ENCODE results near the gene ITGA3.
"Not testable (repeated sequence)": the region's sequence is repeated elsewhere in the genome, so short reads cannot be mapped to it uniquely, and the experiment has no call there.

Gene ITGA3

GRCh38 chr17:50056217-50056960 is 479 bp downstream of the ITGA3 start:
- peak; percentile 68 to 78 for DNase-seq
- peaks cover 29% of the 10 kb centered on the region for H3K27me3 Mint-ChIP-seq
- peak overlapping the region in 1 of 2 donors; percentile 66 for H3K27ac Mint-ChIP-seq
- ATAC-seq: peak; percentile 86
- H3K9me3 Mint-ChIP-seq: no peaks in the 10 kb centered on the region
- H3K4me1 Mint-ChIP-seq: peaks cover 36% of the 10 kb centered on the region
- peak overlapping the region; percentile 84 to 93 for H3K4me3 Mint-ChIP-seq

- DNase-seq (no peak), ATAC-seq (no peak)
- peaks cover 31% of the 10 kb centered on the region for H3K4me1 Mint-ChIP-seq
These were observed 1.0 kb downstream of the ITGA3 start for GRCh38 chr17:50056961-50057330.

GRCh38 chr17:50057521-50057991 is 1.6 kb downstream of the ITGA3 start:
- Mint-ChIP-seq H3K27ac (no peak overlapping the region), H3K4me1 (peaks cover 28% of the 10 kb centered on the region), H3K4me3 (peak overlapping the region; percentile 22 to 84), H3K9me3 (no peaks in the 10 kb centered on the region), H3K27me3 (peaks cover 29% of the 10 kb centered on the region)
- no peak for ATAC-seq
- no peak for DNase-seq

More at GRCh38 chr17:50056961-50057330, 1.0 kb downstream of the ITGA3 start:
- peak overlapping the region; percentile 84 to 93 for H3K4me3 Mint-ChIP-seq
- H3K27ac Mint-ChIP-seq: no peak overlapping the region
- H3K9me3 Mint-ChIP-seq: no peaks in the 10 kb centered on the region
- H3K27me3 Mint-ChIP-seq: peaks cover 29% of the 10 kb centered on the region

- no peak overlapping the region for H3K27ac Mint-ChIP-seq
- H3K27me3 Mint-ChIP-seq: peaks cover 22% of the 10 kb centered on the region
- DNase-seq (no peak), ATAC-seq (no peak)
- H3K9me3 Mint-ChIP-seq: no peaks in the 10 kb centered on the region
- no peak overlapping the region for H3K4me3 Mint-ChIP-seq
- peaks cover 28% of the 10 kb centered on the region for H3K4me1 Mint-ChIP-seq
These were observed 2.5 kb downstream of the ITGA3 start for GRCh38 chr17:50058296-50058953.

GRCh38 chr17:50059256-50059655 is 3.3 kb downstream of the ITGA3 start:
- ATAC-seq (no peak), DNase-seq (no peak)
- Mint-ChIP-seq H3K4me3 (no peak overlapping the region), H3K4me1 (peaks cover 28% of the 10 kb centered on the region), H3K27ac (peak overlapping the region in 1 of 2 donors; percentile 46), H3K27me3 (peaks cover 21% of the 10 kb centered on the region), H3K9me3 (no peaks in the 10 kb centered on the region)

GRCh38 chr17:50059759-50060273 is 3.9 kb downstream of the ITGA3 start:
- Mint-ChIP-seq H3K4me3 (no peak overlapping the region), H3K27ac (peak overlapping the region in 1 of 2 donors; percentile 46), H3K27me3 (peaks cover 20% of the 10 kb centered on the region), H3K4me1 (peaks cover 27% of the 10 kb centered on the region), H3K9me3 (no peaks in the 10 kb centered on the region)
- DNase-seq: no peak
- ATAC-seq: no peak

- DNase-seq (no peak), ATAC-seq (no peak)
- H3K9me3 Mint-ChIP-seq: no peaks in the 10 kb centered on the region
- H3K4me3 Mint-ChIP-seq: no peak overlapping the region
- peak overlapping the region in 1 of 2 donors; percentile 77 for H3K27ac Mint-ChIP-seq
- H3K27me3 Mint-ChIP-seq: peaks cover 15% of the 10 kb centered on the region
- H3K4me1 Mint-ChIP-seq: peaks cover 17% of the 10 kb centered on the region
These were observed 5.2 kb downstream of the ITGA3 start for GRCh38 chr17:50060951-50061712.

- Mint-ChIP-seq H3K27me3 (peaks cover 15% of the 10 kb centered on the region), H3K4me1 (peaks cover 14% of the 10 kb centered on the region)
- not testable (repeated sequence) for H3K9me3 Mint-ChIP-seq, DNase-seq, H3K4me3 Mint-ChIP-seq, H3K27ac Mint-ChIP-seq, ATAC-seq
These were observed 5.8 kb downstream of the ITGA3 start for GRCh38 chr17:50061713-50062045.

GRCh38 chr17:50062293-50063243 is 6.7 kb downstream of the ITGA3 start:
- H3K4me1 Mint-ChIP-seq: peaks cover 5% of the 10 kb centered on the region
- peaks cover 13% of the 10 kb centered on the region for H3K27me3 Mint-ChIP-seq
- H3K27ac Mint-ChIP-seq: no peak overlapping the region
- ATAC-seq: no peak
- no peaks in the 10 kb centered on the region for H3K9me3 Mint-ChIP-seq
- no peak overlapping the region for H3K4me3 Mint-ChIP-seq
- no peak for DNase-seq

- peaks cover 2% of the 10 kb centered on the region for H3K27me3 Mint-ChIP-seq
- DNase-seq: no peak
- H3K4me1 Mint-ChIP-seq: no peaks in the 10 kb centered on the region
- peak overlapping the region; percentile 23 to 62 for H3K27ac Mint-ChIP-seq
- no peaks in the 10 kb centered on the region for H3K9me3 Mint-ChIP-seq
- H3K4me3 Mint-ChIP-seq: no peak overlapping the region
- no peak for ATAC-seq
These were observed 7.8 kb downstream of the ITGA3 start for GRCh38 chr17:50063561-50064252.

GRCh38 chr17:50064253-50065001 is 8.5 kb downstream of the ITGA3 start:
- no peak for DNase-seq

GRCh38 chr17:50065056-50065455 is 9.1 kb downstream of the ITGA3 start:
- no peak for ATAC-seq
- no peaks in the 10 kb centered on the region for H3K4me1 Mint-ChIP-seq
- H3K4me3 Mint-ChIP-seq: no peak overlapping the region
- no peak for DNase-seq
- no peaks in the 10 kb centered on the region for H3K9me3 Mint-ChIP-seq
- peak overlapping the region in 1 of 2 donors; percentile 3 for H3K27ac Mint-ChIP-seq
- no peaks in the 10 kb centered on the region for H3K27me3 Mint-ChIP-seq

More at GRCh38 chr17:50064253-50065001, 8.5 kb downstream of the ITGA3 start:
- Mint-ChIP-seq H3K4me3 (no peak overlapping the region), H3K27ac (peak overlapping the region; percentile 3 to 42), H3K4me1 (no peaks in the 10 kb centered on the region), H3K9me3 (no peaks in the 10 kb centered on the region), H3K27me3 (no peaks in the 10 kb centered on the region)
- ATAC-seq: no peak

- Mint-ChIP-seq H3K27ac (no peak overlapping the region), H3K4me1 (no peaks in the 10 kb centered on the region), H3K27me3 (no peaks in the 10 kb centered on the region), H3K9me3 (peaks cover 10 to 12% of the 10 kb centered on the region in 2 donors), H3K4me3 (no peak overlapping the region)
- DNase-seq (no peak), ATAC-seq (no peak)
These were observed 11.1 kb downstream of the ITGA3 start for GRCh38 chr17:50066995-50067394.

GRCh38 chr17:50067996-50068395 is 12.1 kb downstream of the ITGA3 start:
- Mint-ChIP-seq H3K9me3 (peaks cover 10 to 13% of the 10 kb centered on the region in 2 donors), H3K27ac (no peak overlapping the region), H3K27me3 (no peaks in the 10 kb centered on the region), H3K4me3 (no peak overlapping the region), H3K4me1 (no peaks in the 10 kb centered on the region)
- DNase-seq (no peak), ATAC-seq (no peak)

Data from stimulated activated naive CD8-positive, alpha-beta T cell treated with anti-CD3 and anti-CD28 coated beads, Interleukin-15, amount 100 ng/mL, for 72 hours (primary cell).